DOHH2 (cell line): ENCODE measurements around the gene DHH.

Experiments
- H3F3A ChIP-seq: fragments of 200-600 bp; sonication (generic), shearing (Covaris generic); 2 replicates; pipeline ENCODE4 v1.6.0; 2016; ENCODE audit warnings: antibody characterized with exemption, mild to moderate bottlenecking; ENCODE audit not compliant: control insufficient read depth, insufficient read depth
- H3K27ac ChIP-seq: fragments of 200-600 bp; sonication (generic); 2 replicates; pipeline ENCODE4 v1.5.1; 2014; ENCODE audit warnings: low read depth, mild to moderate bottlenecking, low read length, moderate library complexity
- H3K27me3 ChIP-seq: fragments of 200-600 bp; sonication (generic); 2 replicates; pipeline ENCODE4 v1.6.1; 2014; ENCODE audit warnings: mild to moderate bottlenecking, low read length, mixed read lengths; ENCODE audit not compliant: control insufficient read depth
- H3K36me3 ChIP-seq: fragments of 200-600 bp; sonication (generic); 2 replicates; pipeline ENCODE4 v1.6.1; 2014; ENCODE audit warnings: mild to moderate bottlenecking, low read length, moderate library complexity, mixed read lengths; ENCODE audit not compliant: control insufficient read depth
- H3K4me1 ChIP-seq: fragments of 200-600 bp; sonication (generic); 2 replicates; pipeline ENCODE4 v1.6.1; 2014; ENCODE audit warnings: mild to moderate bottlenecking, low read length, mixed read lengths; ENCODE audit not compliant: control insufficient read depth
- H3K4me2 ChIP-seq: fragments of 200-600 bp; sonication (generic); 2 replicates; pipeline ENCODE4 v1.6.0; 2014; ENCODE audit warnings: mild to moderate bottlenecking, low read length, moderate library complexity
- H3K4me3 ChIP-seq: fragments of 200-600 bp; sonication (generic); 2 replicates; pipeline ENCODE4 v1.5.1; 2014; ENCODE audit warnings: mild to moderate bottlenecking, low read length, mixed read lengths
- H3K79me2 ChIP-seq: fragments of 200-600 bp; sonication (generic); 2 replicates; pipeline ENCODE4 v1.6.1; 2014; ENCODE audit warnings: mild to moderate bottlenecking, low read length, mixed read lengths; ENCODE audit not compliant: control insufficient read depth
- H3K9me2 ChIP-seq: fragments of 200-600 bp; sonication (generic); replicated peaks from 2 replicates; pipeline ENCODE4 v1.6.1; 2014; ENCODE audit warnings: mild to moderate bottlenecking, low read length, mixed read lengths; ENCODE audit not compliant: control insufficient read depth
- H3K9me3 ChIP-seq: fragments of 200-600 bp; sonication (generic); 2 replicates; pipeline ENCODE4 v1.6.1; 2014; ENCODE audit warnings: antibody characterized with exemption, low read length, mixed read lengths; ENCODE audit not compliant: control insufficient read depth, insufficient read depth
- H4K20me1 ChIP-seq: fragments of 200-600 bp; sonication (generic); 2 replicates; pipeline ENCODE4 v1.6.0; 2014; ENCODE audit warnings: low read depth, mild to moderate bottlenecking, antibody characterized with exemption, low read length, moderate library complexity; ENCODE audit not compliant: control insufficient read depth, insufficient read depth
- EZH2phosphoT487 ChIP-seq: fragments of 200-600 bp; sonication (generic); IDR thresholded peaks from 2 replicates; pipeline ENCODE4 v1.6.1; 2017; ENCODE audit warnings: borderline replicate concordance, mild to moderate bottlenecking, antibody characterized with exemption, low read length, moderate library complexity, mixed read lengths
- TF ChIP-seq, protein P1 (sequence below): fragments of 200-600 bp; sonication (generic); IDR thresholded peaks from one replicate; pipeline ENCODE4 v1.5.1; 2014; ENCODE audit warnings: antibody characterized with exemption, mild to moderate bottlenecking, low read depth, low read length; ENCODE audit not compliant: poor library complexity, severe bottlenecking

Gene DHH

DNA sequence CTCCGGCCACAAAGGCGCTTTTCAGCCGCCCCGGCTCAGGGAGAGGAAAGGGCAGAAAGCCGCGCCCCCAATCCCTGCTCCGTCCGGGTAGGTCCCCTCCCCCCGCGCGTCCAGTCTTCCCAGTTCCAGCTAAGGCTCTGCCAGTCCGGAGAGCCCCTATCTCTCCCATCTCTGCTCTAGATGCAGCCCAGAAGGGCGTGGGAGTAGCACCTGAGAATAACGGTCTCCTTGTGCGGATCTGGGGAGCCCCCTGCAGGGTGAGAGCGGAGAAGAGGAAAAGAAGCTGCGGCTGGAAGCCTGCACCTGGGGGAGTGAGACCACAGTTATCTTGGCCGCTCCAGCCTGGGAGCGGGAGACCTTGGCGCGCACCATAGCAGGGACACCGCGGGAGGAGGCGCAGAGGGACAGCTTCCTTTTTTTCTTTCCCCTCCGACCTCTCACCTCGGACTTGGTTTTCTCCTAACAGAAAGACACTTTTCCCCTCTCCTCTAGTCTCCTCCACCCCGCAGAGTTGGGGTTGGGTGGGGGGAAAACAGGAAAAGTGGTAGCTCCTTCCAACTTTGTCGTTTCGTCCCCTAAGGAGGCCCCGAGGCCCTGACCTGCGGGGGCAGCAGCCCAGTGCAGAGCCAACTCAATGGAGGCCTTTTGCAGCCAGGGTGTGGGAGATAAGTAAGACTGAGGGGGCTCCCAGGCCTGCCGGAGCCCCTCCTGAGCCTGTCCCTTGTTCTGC is 2.4 kb downstream of the DHH start:
- Histone ChIP-seq H3K27me3 (peaks cover 74% of the 10 kb centered on the region), H3K4me3 (no peak overlapping the region), H3K4me2 (peak overlapping the region; percentile 32), H4K20me1 (0 out of 2 replicates have a peak, but pooled peaks cover 2% of the 10 kb centered on the region), H3K79me2 (no peaks in the 10 kb centered on the region), H3K27ac (no peak overlapping the region), H3K9me2 (no peaks in the 10 kb centered on the region), H3K36me3 (no peaks in the 10 kb centered on the region), H3K4me1 (peaks cover 36% of the 10 kb centered on the region), H3F3A (no peaks in the 10 kb centered on the region), H3K9me3 (no peaks in the 10 kb centered on the region)
- TF ChIP-seq, protein P1, sequence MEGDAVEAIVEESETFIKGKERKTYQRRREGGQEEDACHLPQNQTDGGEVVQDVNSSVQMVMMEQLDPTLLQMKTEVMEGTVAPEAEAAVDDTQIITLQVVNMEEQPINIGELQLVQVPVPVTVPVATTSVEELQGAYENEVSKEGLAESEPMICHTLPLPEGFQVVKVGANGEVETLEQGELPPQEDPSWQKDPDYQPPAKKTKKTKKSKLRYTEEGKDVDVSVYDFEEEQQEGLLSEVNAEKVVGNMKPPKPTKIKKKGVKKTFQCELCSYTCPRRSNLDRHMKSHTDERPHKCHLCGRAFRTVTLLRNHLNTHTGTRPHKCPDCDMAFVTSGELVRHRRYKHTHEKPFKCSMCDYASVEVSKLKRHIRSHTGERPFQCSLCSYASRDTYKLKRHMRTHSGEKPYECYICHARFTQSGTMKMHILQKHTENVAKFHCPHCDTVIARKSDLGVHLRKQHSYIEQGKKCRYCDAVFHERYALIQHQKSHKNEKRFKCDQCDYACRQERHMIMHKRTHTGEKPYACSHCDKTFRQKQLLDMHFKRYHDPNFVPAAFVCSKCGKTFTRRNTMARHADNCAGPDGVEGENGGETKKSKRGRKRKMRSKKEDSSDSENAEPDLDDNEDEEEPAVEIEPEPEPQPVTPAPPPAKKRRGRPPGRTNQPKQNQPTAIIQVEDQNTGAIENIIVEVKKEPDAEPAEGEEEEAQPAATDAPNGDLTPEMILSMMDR, result peak; percentile 55
- TF ChIP-seq EZH2phosphoT487, result no peak

DNA sequence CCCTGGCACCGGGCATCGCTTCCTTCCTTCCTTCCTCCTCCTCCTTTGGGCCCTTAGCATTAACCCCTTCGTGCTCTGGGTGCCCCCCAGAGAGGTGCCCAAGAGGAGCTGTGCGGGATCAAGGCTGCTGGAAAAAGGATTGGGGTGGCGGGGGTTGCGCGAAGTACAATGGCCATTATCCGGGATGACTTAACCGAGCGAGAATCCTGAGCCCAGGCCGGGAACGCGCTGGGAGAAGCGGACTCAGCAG is 2.8 kb downstream of the DHH start:
- no peak overlapping the region for H3K27ac ChIP-seq
- TF ChIP-seq, protein P1, result no peak
- 0 out of 2 replicates have a peak, but pooled peaks have one; percentile 54 for TF ChIP-seq EZH2phosphoT487
- peaks cover 77% of the 10 kb centered on the region for H3K27me3 ChIP-seq
- peaks cover 36% of the 10 kb centered on the region for H3K4me1 ChIP-seq
- no peaks in the 10 kb centered on the region for H3K36me3 ChIP-seq
- no peaks in the 10 kb centered on the region for H3K9me2 ChIP-seq
- no peaks in the 10 kb centered on the region for H3K79me2 ChIP-seq
- no peak overlapping the region for H3K4me3 ChIP-seq
- H3K4me2 ChIP-seq, result peak overlapping the region; percentile 32
- H4K20me1 ChIP-seq, result 0 out of 2 replicates have a peak, but pooled peaks cover 2% of the 10 kb centered on the region
- H3F3A ChIP-seq, result no peaks in the 10 kb centered on the region
- no peaks in the 10 kb centered on the region for H3K9me3 ChIP-seq

DNA sequence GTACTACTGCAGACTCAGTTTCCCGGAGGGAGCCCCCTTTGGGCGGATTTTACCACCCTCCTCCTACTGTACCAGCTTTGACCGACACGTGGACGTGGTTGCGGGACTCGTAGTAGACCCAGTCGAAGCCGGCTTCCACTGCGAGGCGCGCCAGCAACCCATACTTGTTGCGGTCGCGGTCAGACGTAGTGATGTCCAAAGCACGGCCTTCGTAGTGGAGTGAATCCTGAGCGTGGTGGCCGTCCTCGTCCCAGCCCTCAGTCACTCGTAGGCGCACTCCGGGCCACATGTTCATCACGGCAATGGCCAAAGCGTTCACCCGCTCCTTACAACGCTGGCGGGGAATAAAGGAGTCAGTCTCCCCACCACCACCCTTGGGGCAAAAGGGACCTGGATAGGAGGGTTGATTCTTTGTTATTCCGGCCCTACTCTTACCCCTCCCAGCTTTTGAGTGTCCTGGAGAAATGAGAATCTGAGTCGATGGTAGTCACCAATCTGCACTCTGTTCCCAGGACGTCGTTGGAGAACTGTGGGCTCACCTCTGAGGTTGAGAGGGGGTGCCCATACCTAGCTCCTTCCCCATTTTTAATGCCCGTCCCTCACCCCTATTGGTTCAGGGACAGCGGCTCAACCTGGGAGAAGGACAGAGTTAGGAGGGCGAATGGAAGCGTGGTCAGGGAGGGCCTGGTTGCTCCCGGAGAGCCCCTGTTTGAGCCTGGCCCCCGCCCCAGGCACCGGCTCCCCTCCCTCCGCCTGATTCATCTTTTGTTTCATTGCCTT is 3.4 kb downstream of the DHH start:
- Histone ChIP-seq H3K27me3 (peaks cover 78% of the 10 kb centered on the region), H4K20me1 (0 out of 2 replicates have a peak, but pooled peaks cover 2% of the 10 kb centered on the region)

More for the DNA sequence above, 3.4 kb downstream of the DHH start:
- Histone ChIP-seq H3K9me3 (no peaks in the 10 kb centered on the region), H3K79me2 (no peaks in the 10 kb centered on the region), H3K9me2 (no peaks in the 10 kb centered on the region), H3F3A (no peaks in the 10 kb centered on the region), H3K27ac (no peak overlapping the region), H3K4me3 (no peak overlapping the region), H3K4me2 (no peak overlapping the region), H3K4me1 (peaks cover 36% of the 10 kb centered on the region), H3K36me3 (no peaks in the 10 kb centered on the region)
- TF ChIP-seq, protein P1, result no peak
- 0 out of 2 replicates have a peak, but pooled peaks have one; percentile 30 for TF ChIP-seq EZH2phosphoT487
